ENCODE data around the gene CNTRL.

Gene CNTRL

DNA sequence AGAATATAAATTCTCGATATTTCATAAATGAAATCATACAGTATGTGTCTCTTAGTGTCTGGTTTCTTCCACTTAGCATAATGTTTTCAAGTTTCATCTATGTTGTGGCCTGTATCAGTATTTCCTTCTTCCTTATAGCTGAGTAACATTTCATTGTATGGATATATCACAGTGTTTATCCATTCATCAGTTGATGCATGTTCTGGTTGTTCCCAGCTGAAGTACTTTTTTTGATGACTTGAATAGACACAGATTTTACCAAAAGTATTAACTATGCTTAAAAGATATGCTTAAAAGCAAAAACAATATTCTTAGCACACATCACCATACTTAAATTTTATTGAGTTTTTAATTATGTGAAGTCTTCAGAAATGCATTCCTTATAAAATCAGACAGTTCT, 114.3 kb downstream of the CNTRL start:
- no peak for DNase-seq (ENCODE audit: low read depth)
- TF ChIP-seq, protein P1, sequence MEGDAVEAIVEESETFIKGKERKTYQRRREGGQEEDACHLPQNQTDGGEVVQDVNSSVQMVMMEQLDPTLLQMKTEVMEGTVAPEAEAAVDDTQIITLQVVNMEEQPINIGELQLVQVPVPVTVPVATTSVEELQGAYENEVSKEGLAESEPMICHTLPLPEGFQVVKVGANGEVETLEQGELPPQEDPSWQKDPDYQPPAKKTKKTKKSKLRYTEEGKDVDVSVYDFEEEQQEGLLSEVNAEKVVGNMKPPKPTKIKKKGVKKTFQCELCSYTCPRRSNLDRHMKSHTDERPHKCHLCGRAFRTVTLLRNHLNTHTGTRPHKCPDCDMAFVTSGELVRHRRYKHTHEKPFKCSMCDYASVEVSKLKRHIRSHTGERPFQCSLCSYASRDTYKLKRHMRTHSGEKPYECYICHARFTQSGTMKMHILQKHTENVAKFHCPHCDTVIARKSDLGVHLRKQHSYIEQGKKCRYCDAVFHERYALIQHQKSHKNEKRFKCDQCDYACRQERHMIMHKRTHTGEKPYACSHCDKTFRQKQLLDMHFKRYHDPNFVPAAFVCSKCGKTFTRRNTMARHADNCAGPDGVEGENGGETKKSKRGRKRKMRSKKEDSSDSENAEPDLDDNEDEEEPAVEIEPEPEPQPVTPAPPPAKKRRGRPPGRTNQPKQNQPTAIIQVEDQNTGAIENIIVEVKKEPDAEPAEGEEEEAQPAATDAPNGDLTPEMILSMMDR (IDR thresholded peaks at IDR 0.05; ENCODE audit: control insufficient read depth, extremely low read depth, insufficient read depth): no peak
- no peak overlapping the region for H3K4me3 ChIP-seq (ENCODE audit: low read depth, low read length)

DNA sequence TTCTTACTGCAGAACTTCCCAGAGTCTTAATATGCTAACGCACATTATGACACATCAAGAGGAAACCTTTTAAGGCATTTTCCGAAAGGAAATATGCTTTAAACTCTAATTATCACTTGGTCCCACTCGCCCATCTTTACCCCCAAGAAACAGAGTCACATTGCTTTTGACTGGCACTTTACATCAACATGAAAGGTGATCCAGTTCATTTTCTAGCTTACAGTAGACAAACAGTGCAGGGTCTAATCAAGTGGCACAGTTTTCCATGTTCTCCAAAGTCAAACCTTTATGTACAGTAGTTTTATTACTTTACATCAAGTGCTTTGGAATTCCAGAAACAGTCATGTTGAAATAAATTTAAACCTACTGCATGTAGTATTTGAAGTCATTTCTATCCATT, 114.9 kb downstream of the CNTRL start:
- no peak overlapping the region for H3K4me3 ChIP-seq (ENCODE audit: low read depth, low read length)
- DNase-seq (ENCODE audit: low read depth): no peak
- TF ChIP-seq, protein P1 (IDR thresholded peaks at IDR 0.05; ENCODE audit: control insufficient read depth, extremely low read depth, insufficient read depth): no peak

DNA sequence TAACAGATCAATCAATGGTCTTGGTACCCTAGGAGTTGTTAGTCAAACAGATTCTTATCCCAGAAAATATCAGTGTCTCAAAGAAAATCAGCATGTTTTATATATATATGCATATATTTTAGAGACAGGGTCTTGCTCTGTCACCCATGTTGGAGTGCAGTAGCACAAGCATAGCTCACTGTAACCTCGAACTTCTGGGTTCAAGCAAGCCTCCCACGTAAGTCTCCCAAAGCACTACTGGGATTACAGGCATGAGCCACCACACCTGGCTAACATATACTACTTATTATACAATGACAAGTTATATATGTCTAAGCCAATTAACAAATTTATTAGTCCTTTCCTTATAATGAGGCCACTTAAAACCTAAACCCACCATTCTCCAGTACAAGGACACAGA, 116.5 kb downstream of the CNTRL start:
- DNase-seq (ENCODE audit: low read depth): no peak
- TF ChIP-seq, protein P1 (IDR thresholded peaks at IDR 0.05; ENCODE audit: control insufficient read depth, extremely low read depth, insufficient read depth): no peak
- H3K4me3 ChIP-seq (ENCODE audit: low read depth, low read length): no peak overlapping the region

DNA sequence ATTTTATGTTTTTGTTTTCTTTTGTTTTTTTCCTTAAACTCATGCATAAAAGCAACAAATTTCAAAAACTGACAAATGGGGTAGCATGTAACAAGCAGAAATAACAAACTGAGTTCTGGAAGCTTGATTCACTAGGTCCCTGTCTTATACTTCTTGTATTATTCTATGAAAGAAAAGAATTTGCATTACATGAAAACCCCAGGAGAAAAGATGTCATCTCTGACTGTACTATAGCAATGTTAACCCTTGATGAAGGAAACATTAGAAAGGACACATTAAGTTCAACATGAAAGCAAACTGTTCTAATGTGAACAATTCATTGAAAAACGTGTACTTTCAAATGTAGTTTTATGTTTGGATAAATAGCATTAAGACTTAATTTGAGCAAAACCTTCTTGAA, 117.8 kb downstream of the CNTRL start:
- no peak for DNase-seq (ENCODE audit: low read depth)
- TF ChIP-seq, protein P1 (IDR thresholded peaks at IDR 0.05; ENCODE audit: control insufficient read depth, extremely low read depth, insufficient read depth): no peak
- H3K4me3 ChIP-seq (ENCODE audit: low read depth, low read length): no peak overlapping the region

DNA sequence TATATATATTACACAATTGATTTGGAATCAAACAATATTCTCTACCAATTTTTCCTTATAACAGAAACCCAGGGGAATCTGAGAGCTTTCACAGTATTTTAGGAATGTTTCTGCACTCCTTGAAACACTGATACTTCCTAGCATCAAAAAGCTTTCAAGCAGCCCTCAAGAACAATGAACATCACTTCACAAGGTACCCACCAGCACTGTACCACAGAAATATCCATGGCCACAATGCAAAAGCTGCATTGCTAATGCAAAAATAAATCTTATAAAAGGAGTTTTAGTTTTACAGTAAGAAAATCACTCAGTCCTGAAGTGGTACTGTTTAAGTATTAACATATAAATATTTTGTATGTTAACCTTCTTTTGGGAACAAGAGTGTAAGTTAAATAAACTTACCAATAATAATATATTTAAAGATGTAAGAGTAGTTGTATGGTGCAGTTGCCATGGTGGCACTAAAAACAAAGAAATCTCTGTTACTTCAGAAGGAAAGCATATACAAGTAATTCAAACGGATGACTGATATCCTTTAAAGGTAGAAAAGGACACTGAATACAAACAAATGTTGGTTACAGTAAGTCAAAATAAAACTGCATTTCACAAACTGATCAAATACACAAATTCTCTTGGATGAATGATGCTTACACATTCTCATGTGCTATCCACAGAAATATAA, 118.3 kb downstream of the CNTRL start:
- no peak overlapping the region for H3K4me3 ChIP-seq (ENCODE audit: low read depth, low read length)
- TF ChIP-seq, protein P1 (IDR thresholded peaks at IDR 0.05; ENCODE audit: control insufficient read depth, extremely low read depth, insufficient read depth): no peak
- DNase-seq (ENCODE audit: low read depth): no peak

DNA sequence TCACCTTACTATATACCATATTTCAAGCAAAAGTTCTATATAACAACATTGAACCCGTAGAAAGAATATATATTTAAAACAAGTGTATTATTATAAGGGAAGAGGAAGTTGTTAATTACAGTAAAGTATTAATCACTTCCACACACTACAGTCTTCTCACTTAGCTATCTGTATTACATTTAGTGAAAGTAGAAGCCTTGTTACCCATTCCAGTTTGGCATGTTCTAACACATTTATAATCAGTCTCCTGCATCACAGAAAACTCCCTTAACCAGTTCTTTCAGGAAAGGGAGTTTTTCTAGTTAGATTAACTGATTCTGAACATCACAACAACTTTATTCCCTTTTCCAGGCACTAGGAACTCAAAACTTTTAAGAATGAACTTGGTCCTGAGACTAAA, 120.0 kb downstream of the CNTRL start:
- H3K4me3 ChIP-seq (ENCODE audit: low read depth, low read length): peak overlapping the region; percentile 10; the same call in 1 of the 2 replicates
- peak; percentile 33 for DNase-seq (ENCODE audit: low read depth)
- TF ChIP-seq, protein P1 (IDR thresholded peaks at IDR 0.05; ENCODE audit: control insufficient read depth, extremely low read depth, insufficient read depth): no peak

DNA sequence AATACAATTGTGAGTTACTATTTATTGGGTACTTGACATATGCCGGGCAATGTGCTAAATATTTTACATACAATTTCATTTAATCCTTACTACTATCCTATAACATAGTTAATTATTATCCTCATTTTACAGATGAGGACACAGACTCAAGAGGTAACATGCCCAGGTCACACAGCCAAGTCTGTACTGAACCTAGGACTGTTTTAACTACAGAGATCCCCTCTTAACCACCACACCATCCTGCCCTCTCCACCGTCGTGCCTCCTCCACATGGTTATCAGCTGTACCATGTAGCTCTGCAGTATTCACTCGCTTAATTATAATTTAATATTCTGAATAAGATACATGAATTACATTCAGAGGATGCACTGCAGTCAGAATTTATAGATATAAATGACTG, 121.6 kb downstream of the CNTRL start:
- TF ChIP-seq, protein P1 (IDR thresholded peaks at IDR 0.05; ENCODE audit: control insufficient read depth, extremely low read depth, insufficient read depth): no peak
- no peak for DNase-seq (ENCODE audit: low read depth)
- H3K4me3 ChIP-seq (ENCODE audit: low read depth, low read length): no peak overlapping the region

All from LNCaP clone FGC (cell line).